Motor neuron (in vitro differentiated cells): ENCODE data around the gene RRP12. TPM values are rescaled to one million over a fixed set of nuclear protein-coding genes. Genes with fewer than 3 reads are reported as not detected.
A peak's percentile ranks its signal among the peaks of the same experiment; 100 is the strongest.

Experiments used
- ATAC-seq, 8 experiments: fragments of 200-7000 bp; cut with Tn5 transposase; replicated peaks in 6 of 8; 2 replicates each; pipeline ENCODE4 v1.8.0; 2021; ENCODE audit warnings: mild to moderate bottlenecking in 8 of 8, moderate library complexity in 8 of 8
- H3K27ac ChIP-seq, 2 donors: fragments of 250-450 bp; sonication (Bioruptor Pico); 2 replicates each; pipeline ENCODE4 v1.9.0; 2021; ENCODE audit warnings: antibody characterized with exemption in 2 of 2, mild to moderate bottlenecking in 2 of 2, moderate library complexity in 1 of 2
- H3K4me1 ChIP-seq, 2 donors: fragments of 250-450 bp; sonication (Bioruptor Pico); replicated peaks in 1 of 2; 2 replicates each; pipeline ENCODE4 v1.6.1; 2021; ENCODE audit warnings: antibody characterized with exemption in 2 of 2, mild to moderate bottlenecking in 2 of 2, moderate library complexity in 1 of 2
- H3K4me3 ChIP-seq, 5 donors: fragments of 250-450 bp; sonication (Bioruptor Pico); 2 replicates each; pipeline ENCODE4 v1.9.0; 2021; ENCODE audit warnings: antibody characterized with exemption in 5 of 5, mild to moderate bottlenecking in 5 of 5, moderate library complexity in 4 of 5
- WGBS, 10 experiments: fragments of 450-650 bp; shearing (Covaris generic); methylation state at CpG; one replicate each; pipeline ENCODE4 v1.0.0; 2022; 5-methylcytosine and 5-hydroxymethylcytosine counted together
- in situ Hi-C, 9 experiments: fragments of 400-800 bp; cut with MboI; loops; one replicate each; pipeline ENCODE4 v1.15.0; 2021; ENCODE audit warnings: low sequenced_read_pairs in 9 of 9, low pct_unique_long_range_greater_than_20kb in 2 of 9; ENCODE audit not compliant: unreplicated experiment in 9 of 9
- total RNA-seq, 8 experiments: library from RNA; unstranded; fragments of 300-600 nt; gene quantifications; 2 replicates each; pipeline versions ENCODE4 v1.2.3 to v1.2.4, GENCODE V29; 2022

The RRP12 gene
- total RNA-seq, 8 experiments from 2014 or later: 20.8 to 65.6 (median 40.2) TPM

GRCh38 chr10:97376413-97376812, 24.7 kb downstream of the RRP12 start:
- no peak overlapping the region for H3K27ac ChIP-seq
- H3K4me3 ChIP-seq: no peak overlapping the region
- H3K4me1 ChIP-seq: peaks cover 0 to 2% of the 10 kb centered on the region in 2 donors
- WGBS, 10 experiments: 67 to 100% (median 88%) methylated on average over 1 to 3 of the region's 6 CpGs; no CpG with 5 or more reads in 4 of the 10 experiments
- no peak for ATAC-seq
- in situ Hi-C loops: no loop called here

GRCh38 chr10:97373456-97373855, 27.7 kb downstream of the RRP12 start:
- H3K27ac ChIP-seq: no peak overlapping the region
- in situ Hi-C loops: no loop called here
- WGBS, 10 experiments: 92 to 100% (median 100%) methylated on average over 1 to 8 of the region's 10 CpGs; no CpG with 5 or more reads in 7 of the 10 experiments
- H3K4me3 ChIP-seq: no peak overlapping the region
- ATAC-seq: no peak
- H3K4me1 ChIP-seq: peaks cover 0 to 3% of the 10 kb centered on the region in 2 donors

DNA sequence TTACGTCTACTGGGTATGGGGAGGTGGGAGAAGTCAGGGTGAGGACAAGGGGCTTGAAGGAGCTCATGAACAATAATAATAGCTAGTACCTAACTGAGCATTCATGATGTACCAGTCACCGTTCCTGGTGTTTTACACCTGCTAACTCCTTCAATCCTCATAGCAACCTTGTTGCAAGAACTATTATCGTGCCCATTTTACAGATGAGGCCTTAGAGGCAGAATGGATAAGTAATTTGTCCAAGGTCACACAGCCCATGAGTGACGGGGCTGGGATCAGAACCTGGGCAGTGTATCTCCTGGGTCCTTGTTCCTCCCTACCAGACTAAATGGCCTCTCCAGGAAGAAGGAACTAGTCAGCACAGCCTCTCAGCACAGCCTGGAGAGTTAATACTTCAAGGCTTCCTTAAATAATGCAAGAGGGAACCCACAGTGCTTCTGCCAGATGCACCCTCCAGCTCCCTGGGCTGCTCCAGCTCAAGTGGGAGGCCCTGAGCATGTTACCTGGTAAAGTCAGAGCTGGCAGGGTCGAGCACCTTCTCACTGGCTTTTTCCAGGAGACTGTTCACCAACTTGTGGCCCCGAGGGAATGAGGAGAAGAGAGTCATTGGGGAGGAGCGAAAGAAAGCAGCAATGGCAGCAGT, 28.8 kb downstream of the RRP12 start:
- in situ Hi-C loops: no loop called here
- H3K4me3 ChIP-seq: no peak overlapping the region
- peaks cover 0 to 3% of the 10 kb centered on the region in 2 donors for H3K4me1 ChIP-seq
- ATAC-seq: no peak
- WGBS, 10 experiments: 80 to 100% (median 100%) methylated on average over 1 to 3 of the region's 7 CpGs; no CpG with 5 or more reads in 4 of the 10 experiments
- H3K27ac ChIP-seq: peak overlapping the region; percentile 69 to 83

DNA sequence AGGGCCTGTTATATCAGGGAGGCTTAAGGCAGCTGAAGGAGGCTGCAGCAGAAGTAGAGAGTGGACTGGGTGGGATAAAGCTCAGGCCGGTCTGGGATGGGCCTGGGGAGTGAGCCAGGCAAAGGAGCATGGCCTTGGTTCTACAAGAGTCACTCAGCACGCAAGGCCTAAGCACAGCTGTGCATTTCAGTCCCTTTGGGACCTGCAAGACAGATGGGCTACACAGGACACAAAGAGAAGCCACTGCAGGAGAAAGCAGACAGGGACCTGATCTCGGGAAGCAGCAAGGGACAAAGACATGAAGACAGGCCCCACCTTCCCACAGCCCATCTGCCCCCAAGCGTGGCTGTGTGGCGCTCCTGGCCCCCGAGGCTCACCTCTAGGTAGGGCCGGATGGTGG, 29.4 kb downstream of the RRP12 start:
- in situ Hi-C loops: no loop called here
- peak in 1 of 8 experiments; percentile 27 for ATAC-seq
- WGBS, 10 experiments: 67 to 100% (median 86%) methylated on average over 1 to 3 of the region's 7 CpGs; no CpG with 5 or more reads in 5 of the 10 experiments
- Histone ChIP-seq H3K4me1 (peaks cover 0 to 3% of the 10 kb centered on the region in 2 donors), H3K4me3 (no peak overlapping the region), H3K27ac (peak overlapping the region; percentile 69 to 83)

- 78 to 100% (median 91%) methylated on average over 2 to 5 of the region's 12 CpGs; no CpG with 5 or more reads in 7 of the 10 experiments for WGBS, 10 experiments
- no peak overlapping the region for H3K27ac ChIP-seq
- H3K4me1 ChIP-seq: peaks cover 0 to 3% of the 10 kb centered on the region in 2 donors
- in situ Hi-C loops: no loop called here
- H3K4me3 ChIP-seq: no peak overlapping the region
- ATAC-seq: no peak
Measured at GRCh38 chr10:97367126-97367649, 34.0 kb downstream of the RRP12 start.

DNA sequence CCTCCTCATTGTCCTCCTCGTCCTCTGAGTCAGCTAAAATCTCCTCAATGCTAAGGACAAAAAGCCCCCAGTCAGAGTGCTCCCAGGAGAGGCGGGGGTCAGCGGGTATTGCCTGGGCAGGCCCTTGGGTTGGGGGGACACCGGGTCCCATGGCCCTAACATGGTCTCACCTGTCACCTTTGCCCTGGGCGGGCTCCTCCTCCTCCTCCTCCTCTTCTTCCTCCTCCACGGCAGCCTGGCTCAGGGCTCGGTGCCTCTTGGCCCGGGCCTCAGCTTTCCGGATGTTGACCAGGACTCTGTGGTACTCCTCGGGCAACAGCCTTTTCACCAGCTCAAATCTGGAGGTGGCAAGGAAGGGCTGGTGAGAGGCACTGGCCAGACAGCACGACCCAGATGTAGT, 34.6 kb downstream of the RRP12 start:
- in situ Hi-C loops: no loop called here
- Histone ChIP-seq H3K4me1 (peaks cover 0 to 2% of the 10 kb centered on the region in 2 donors), H3K4me3 (no peak overlapping the region), H3K27ac (no peak overlapping the region)
- ATAC-seq: no peak
- 100% methylated on average over 1 to 3 of the region's 11 CpGs; no CpG with 5 or more reads in 8 of the 10 experiments for WGBS, 10 experiments

DNA sequence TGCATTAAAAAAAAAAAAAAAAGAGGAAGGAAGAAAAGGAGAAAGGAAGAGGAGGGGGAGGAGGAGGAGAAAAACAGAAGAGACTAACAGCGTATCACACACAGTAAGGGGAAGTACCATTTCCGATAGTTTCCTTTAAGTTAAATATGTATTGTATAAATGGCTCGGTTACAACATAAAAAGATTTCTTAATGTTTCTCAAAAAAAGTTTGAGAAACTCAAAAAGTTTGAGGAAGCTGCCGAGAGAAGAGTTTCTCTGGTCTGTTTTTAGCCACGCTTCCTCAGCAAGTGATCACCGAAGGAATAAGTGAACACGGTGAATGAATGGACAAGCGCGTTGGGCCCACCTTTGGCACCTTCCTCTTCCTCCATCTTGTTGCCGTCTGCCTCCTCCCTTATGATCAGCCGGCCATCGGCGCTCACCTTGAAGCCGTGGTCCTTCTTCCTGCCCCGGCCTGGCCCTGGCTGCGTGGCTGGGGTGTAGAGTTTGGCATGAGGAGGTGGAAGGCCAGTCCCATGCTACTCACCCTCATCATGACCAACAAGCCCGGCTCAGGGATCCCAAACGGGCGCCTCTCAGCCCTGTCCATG, 35.3 kb downstream of the RRP12 start:
- no peak overlapping the region for H3K4me3 ChIP-seq
- H3K4me1 ChIP-seq: no peaks in the 10 kb centered on the region
- ATAC-seq: no peak
- 82 to 100% (median 96%) methylated on average over 3 to 19 of the region's 19 CpGs for WGBS, 10 experiments
- in situ Hi-C loops: no loop called here
- H3K27ac ChIP-seq: no peak overlapping the region

DNA sequence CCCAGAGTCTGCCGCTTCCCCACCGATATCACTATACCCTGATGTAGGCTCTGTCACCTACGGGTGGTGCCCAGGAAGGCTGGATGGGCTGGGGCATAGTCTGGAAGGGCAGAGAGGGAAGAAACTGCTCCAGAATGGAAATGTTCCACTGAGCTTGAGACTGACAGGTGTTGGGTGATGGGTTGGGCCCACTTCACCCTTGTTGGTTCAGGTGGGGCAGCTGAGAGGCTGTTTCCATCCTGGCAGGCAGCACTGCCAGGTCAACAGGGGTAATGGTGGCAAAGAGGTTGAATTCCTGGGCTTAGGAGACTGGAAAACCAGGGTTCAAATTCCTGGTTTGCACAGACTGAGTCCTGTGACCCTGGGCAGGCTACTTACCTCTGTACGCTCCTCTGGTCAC, 38.1 kb downstream of the RRP12 start:
- Histone ChIP-seq H3K4me3 (no peak overlapping the region), H3K4me1 (no peaks in the 10 kb centered on the region), H3K27ac (no peak overlapping the region)
- no peak for ATAC-seq
- in situ Hi-C loops: no loop called here
- 80 to 100% (median 98%) methylated on average over 1 to 3 of the region's 4 CpGs; no CpG with 5 or more reads in 4 of the 10 experiments for WGBS, 10 experiments

- Histone ChIP-seq H3K27ac (no peak overlapping the region), H3K4me1 (no peaks in the 10 kb centered on the region), H3K4me3 (no peak overlapping the region)
- in situ Hi-C loops: no loop called here
- 29 to 100% (median 88%) methylated on average over 1 to 7 of the region's 11 CpGs; no CpG with 5 or more reads in 1 of the 10 experiments for WGBS, 10 experiments
- ATAC-seq: peak in 4 of 8 experiments; percentile 24 to 42 (median 30)
Measured at GRCh38 chr10:97362310-97363033, 38.7 kb downstream of the RRP12 start.

- Histone ChIP-seq H3K4me1 (no peaks in the 10 kb centered on the region), H3K4me3 (no peak overlapping the region), H3K27ac (no peak overlapping the region)
- in situ Hi-C loops: no loop called here
- WGBS, 10 experiments: 100% methylated on average over 1 of the region's 11 CpGs; no CpG with 5 or more reads in 9 of the 10 experiments
- ATAC-seq: no peak
Measured at GRCh38 chr10:97361537-97361901, 39.6 kb downstream of the RRP12 start.

GRCh38 chr10:97360705-97361536, 40.2 kb downstream of the RRP12 start:
- WGBS, 10 experiments: 37 to 100% (median 95%) methylated on average over 1 to 4 of the region's 11 CpGs; no CpG with 5 or more reads in 1 of the 10 experiments
- ATAC-seq: peak in 3 of 8 experiments; percentile 89 to 94 (median 93)
- Histone ChIP-seq H3K27ac (no peak overlapping the region), H3K4me1 (no peaks in the 10 kb centered on the region), H3K4me3 (no peak overlapping the region)
- in situ Hi-C loops: no loop called here

DNA sequence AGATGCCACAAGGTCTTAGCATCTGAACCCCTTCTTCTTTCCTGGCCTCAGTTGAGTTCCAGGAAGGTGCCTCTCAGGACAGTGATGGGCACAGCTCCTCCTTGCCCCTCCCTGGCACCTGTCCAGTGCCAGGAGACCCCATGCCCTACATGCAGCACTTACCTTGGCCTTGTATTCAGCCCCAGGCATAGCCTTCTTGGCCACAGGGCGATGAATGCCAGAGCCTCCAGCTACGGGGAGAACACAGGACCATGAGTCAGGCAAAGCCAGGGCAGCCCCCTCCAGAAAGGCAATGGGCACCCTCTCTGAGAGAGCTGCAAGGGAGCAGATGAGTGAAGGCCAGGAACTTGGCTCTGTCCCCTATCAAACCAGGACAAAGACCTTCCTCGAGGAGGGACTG, 42.4 kb downstream of the RRP12 start:
- ATAC-seq: no peak
- in situ Hi-C loops: no loop called here
- no peak overlapping the region for H3K27ac ChIP-seq
- H3K4me1 ChIP-seq: no peaks in the 10 kb centered on the region
- H3K4me3 ChIP-seq: no peak overlapping the region
- 67 to 100% (median 80%) methylated on average over 1 to 2 of the region's 3 CpGs; no CpG with 5 or more reads in 4 of the 10 experiments for WGBS, 10 experiments
